ENCODE measurements around the gene ZACN. TPM values are rescaled to one million over a fixed set of nuclear protein-coding genes. Genes with fewer than 3 reads are reported as not detected.
A peak's percentile ranks its signal among the peaks of the same experiment; 100 is the strongest.

Gene ZACN
- total and polyA plus RNA-seq, 2 experiments from 2014 or later = 0.85 TPM; not detected in 1

- in situ Hi-C loops (cut with MboI) = loop anchor here (5.0 kb wide), 1 partner anchor 168 kb away; no protein-coding TSS in a partner anchor
Observed at GRCh38 chr17:76119409-76120371, 40.7 kb downstream of the ZACN start.

GRCh38 chr17:76120658-76121008, 41.7 kb downstream of the ZACN start:
- no peaks in the 10 kb centered on the region for H3K9me3 ChIP-seq (ENCODE audit: low read depth)
- no peak overlapping the region for H2AFZ ChIP-seq
- in situ Hi-C loops (cut with MboI) = loop anchor here (5.0 kb wide), 1 partner anchor 167 kb away; no protein-coding TSS in a partner anchor

More at GRCh38 chr17:76119409-76120371, 40.7 kb downstream of the ZACN start:
- Histone ChIP-seq H3K9me3 (ENCODE audit: low read depth) (no peaks in the 10 kb centered on the region), H3F3A (ENCODE audit: insufficient read depth) (no peaks in the 10 kb centered on the region), H3K4me1 (ENCODE audit: insufficient read depth) (no peaks in the 10 kb centered on the region), H3K79me2 (ENCODE audit: insufficient read depth) (no peaks in the 10 kb centered on the region), H4K20me1 (ENCODE audit: insufficient read depth) (no peaks in the 10 kb centered on the region), H3K9ac (no peak overlapping the region), H3K27me3 (replicated peaks; ENCODE audit: insufficient read depth) (no peaks in the 10 kb centered on the region), H3K4me2 (ENCODE audit: unreplicated experiment) (no peak overlapping the region), H2AFZ (no peak overlapping the region), H3K9me2 (ENCODE audit: insufficient read depth) (no peaks in the 10 kb centered on the region), H3K4me3 (no peak overlapping the region), H3K27ac (no peak overlapping the region), H3K36me3 (ENCODE audit: low read depth) (no peaks in the 10 kb centered on the region)
- 81 to 85% methylated on average over 18 to 19 of the region's 19 CpGs for WGBS, 2 experiments (ENCODE audit: low coverage in 1 of 2, low lambda C conversion rate in 2 of 2, missing lambda C conversion rate in 2 of 2)
- no peak for DNase-seq
- TF ChIP-seq EZH2 (IDR thresholded peaks at IDR 0.05; ENCODE audit: insufficient read depth, poor library complexity, severe bottlenecking) = no peak

GRCh38 chr17:76121932-76122430, 43.0 kb downstream of the ZACN start:
- Histone ChIP-seq H3K27me3 (replicated peaks; ENCODE audit: insufficient read depth) (no peaks in the 10 kb centered on the region), H3K9me2 (ENCODE audit: insufficient read depth) (no peaks in the 10 kb centered on the region), H3K27ac (no peak overlapping the region), H4K20me1 (ENCODE audit: insufficient read depth) (no peaks in the 10 kb centered on the region), H3F3A (ENCODE audit: insufficient read depth) (no peaks in the 10 kb centered on the region), H3K4me3 (peak overlapping the region; percentile 47; the same call in 1 of the 2 replicates), H3K36me3 (ENCODE audit: low read depth) (no peaks in the 10 kb centered on the region), H3K9me3 (ENCODE audit: low read depth) (no peaks in the 10 kb centered on the region), H3K4me1 (ENCODE audit: insufficient read depth) (no peaks in the 10 kb centered on the region), H2AFZ (peak overlapping the region; percentile 96), H3K4me2 (ENCODE audit: unreplicated experiment) (peak overlapping the region; percentile 74), H3K9ac (peak overlapping the region; percentile 81), H3K79me2 (ENCODE audit: insufficient read depth) (no peaks in the 10 kb centered on the region)
- DNase-seq = peak; percentile 36
- TF ChIP-seq EZH2phosphoT487 (IDR thresholded peaks at IDR 0.05; ENCODE audit: insufficient read depth, low read depth) = no peak
- WGBS, 2 experiments (ENCODE audit: low coverage in 1 of 2, low lambda C conversion rate in 2 of 2, missing lambda C conversion rate in 2 of 2) = 38 to 42% methylated on average over 31 to 39 of the region's 42 CpGs
- in situ Hi-C loops (cut with MboI) = loop anchor here (5.0 kb wide), 1 partner anchor 165 kb away; no protein-coding TSS in a partner anchor

More at GRCh38 chr17:76120658-76121008, 41.7 kb downstream of the ZACN start:
- 86 to 87% methylated on average over 5 of the region's 5 CpGs for WGBS, 2 experiments (ENCODE audit: low coverage in 1 of 2, low lambda C conversion rate in 2 of 2, missing lambda C conversion rate in 2 of 2)
- Histone ChIP-seq H3K9ac (no peak overlapping the region), H3K9me2 (ENCODE audit: insufficient read depth) (no peaks in the 10 kb centered on the region), H3K4me1 (ENCODE audit: insufficient read depth) (no peaks in the 10 kb centered on the region), H4K20me1 (ENCODE audit: insufficient read depth) (no peaks in the 10 kb centered on the region), H3K4me3 (no peak overlapping the region), H3F3A (ENCODE audit: insufficient read depth) (no peaks in the 10 kb centered on the region), H3K27ac (no peak overlapping the region), H3K36me3 (ENCODE audit: low read depth) (no peaks in the 10 kb centered on the region), H3K27me3 (replicated peaks; ENCODE audit: insufficient read depth) (no peaks in the 10 kb centered on the region), H3K4me2 (ENCODE audit: unreplicated experiment) (no peak overlapping the region), H3K79me2 (ENCODE audit: insufficient read depth) (no peaks in the 10 kb centered on the region)
- DNase-seq = no peak
- no peak for TF ChIP-seq EZH2phosphoT487 (IDR thresholded peaks at IDR 0.05; ENCODE audit: insufficient read depth, low read depth)
- no peak for TF ChIP-seq EZH2 (IDR thresholded peaks at IDR 0.05; ENCODE audit: insufficient read depth, poor library complexity, severe bottlenecking)

GRCh38 chr17:76122431-76123190, 43.6 kb downstream of the ZACN start:
- peak overlapping the region; percentile 96; the same call in 1 of the 2 replicates for H2AFZ ChIP-seq
- no peaks in the 10 kb centered on the region for H4K20me1 ChIP-seq (ENCODE audit: insufficient read depth)
- DNase-seq = no peak
- TF ChIP-seq EZH2phosphoT487 (IDR thresholded peaks at IDR 0.05; ENCODE audit: insufficient read depth, low read depth) = no peak
- H3K4me2 ChIP-seq (ENCODE audit: unreplicated experiment) = no peak overlapping the region
- in situ Hi-C loops (cut with MboI) = loop anchor here (5.0 kb wide), 1 partner anchor 165 kb away; no protein-coding TSS in a partner anchor
- H3K79me2 ChIP-seq (ENCODE audit: insufficient read depth) = no peaks in the 10 kb centered on the region
- H3K27me3 ChIP-seq (replicated peaks; ENCODE audit: insufficient read depth) = no peaks in the 10 kb centered on the region
- H3K9me2 ChIP-seq (ENCODE audit: insufficient read depth) = no peaks in the 10 kb centered on the region
- no peaks in the 10 kb centered on the region for H3K9me3 ChIP-seq (ENCODE audit: low read depth)
- H3K4me1 ChIP-seq (ENCODE audit: insufficient read depth) = no peaks in the 10 kb centered on the region
- no peak overlapping the region for H3K4me3 ChIP-seq
- WGBS, 2 experiments (ENCODE audit: low coverage in 1 of 2, low lambda C conversion rate in 2 of 2, missing lambda C conversion rate in 2 of 2) = 90 to 91% methylated on average over 20 to 22 of the region's 24 CpGs
- no peak overlapping the region for H3K9ac ChIP-seq
- no peaks in the 10 kb centered on the region for H3K36me3 ChIP-seq (ENCODE audit: low read depth)
- no peak overlapping the region for H3K27ac ChIP-seq
- no peaks in the 10 kb centered on the region for H3F3A ChIP-seq (ENCODE audit: insufficient read depth)

All from GM23248 (cell line).